SK-N-SH (cell line): ENCODE measurements around the gene GRIP1. TPM values are rescaled to one million over a fixed set of nuclear protein-coding genes. Genes with fewer than 3 reads are reported as not detected.

Source experiments
- CTCF ChIA-PET: fragments of 300-600, 350-600 bp; formaldehyde crosslinking; extraction: SDS; loops from one replicate; lab custom pipeline; 2021; lab: Yijun Ruan, JAX
- POLR2A ChIA-PET: fragments of 350-600 bp; sonication (Branson Sonifier 250); formaldehyde crosslinking; extraction: SDS; loops from one replicate; lab custom pipeline; 2020; ENCODE audit warnings: antibody characterized with exemption, inconsistent platforms; lab: Yijun Ruan, JAX
- DNase-seq: peaks from one replicate; pipeline ENCODE4 v3.0.0; 2012
- H2AFZ ChIP-seq: fragments of 200-600 bp; sonication (generic); 2 replicates; pipeline ENCODE4 v1.8.1; 2016; ENCODE audit warnings: antibody characterized with exemption, mild to moderate bottlenecking, low read depth
- H3F3A ChIP-seq: fragments of 200-600 bp; sonication (generic); replicated peaks from 2 replicates; pipeline ENCODE3; 2016; ENCODE audit warnings: antibody characterized with exemption, mild to moderate bottlenecking; ENCODE audit not compliant: insufficient read depth
- H3K27ac ChIP-seq, 2 experiments: fragments of 200-500 bp in 1 of 2; fragments of 200-600 bp in 1 of 2; sonication (Bioruptor generic) in 1 of 2; sonication (generic), shearing (Covaris generic) in 1 of 2; 2 replicates each; pipeline versions ENCODE4 v1.5.1 to v1.6.1; 2014 to 2016; ENCODE audit warnings: low read depth in 2 of 2, inconsistent platforms in 1 of 2, low read length in 1 of 2, mild to moderate bottlenecking in 1 of 2, mixed read lengths in 1 of 2
- H3K27me3 ChIP-seq: fragments of 200-600 bp; sonication (generic), shearing (Covaris generic); 2 replicates; pipeline ENCODE4 v1.6.1; 2016; ENCODE audit warnings: mixed run types; ENCODE audit not compliant: insufficient read depth
- H3K36me3 ChIP-seq, 2 experiments: fragments of 200-500 bp in 1 of 2; fragments of 200-600 bp in 1 of 2; sonication (Bioruptor generic) in 1 of 2; sonication (generic) in 1 of 2; replicated peaks in 1 of 2; 2 replicates each; pipeline versions ENCODE3 to v1.5.1; 2014 to 2016; ENCODE audit warnings: low read length in 1 of 2, mild to moderate bottlenecking in 1 of 2; ENCODE audit not compliant: insufficient read depth in 2 of 2, control insufficient read depth in 1 of 2
- H3K4me1 ChIP-seq, 2 experiments: fragments of 200-500 bp in 1 of 2; fragments of 200-600 bp in 1 of 2; sonication (Bioruptor generic) in 1 of 2; sonication (generic), shearing (Covaris generic) in 1 of 2; 2 replicates each; pipeline versions ENCODE4 v1.5.1 to v1.6.1; 2014 to 2016; ENCODE audit warnings: low read depth in 1 of 2, low read length in 1 of 2, mixed run types in 1 of 2; ENCODE audit not compliant: insufficient read depth in 2 of 2, control insufficient read depth in 1 of 2
- H3K4me2 ChIP-seq: fragments of 200-600 bp; sonication (generic), shearing (Covaris generic); 2 replicates; pipeline ENCODE4 v1.6.1; 2017; ENCODE audit warnings: mixed run types
- H3K4me3 ChIP-seq, 2 experiments: fragments of 200-500 bp in 1 of 2; fragments of 200-600 bp in 1 of 2; sonication (Bioruptor generic) in 1 of 2; sonication (generic), shearing (Covaris generic) in 1 of 2; 2 replicates each; pipeline versions ENCODE4 v1.5.1 to v1.8.1; 2014 to 2016; ENCODE audit warnings: low read depth in 2 of 2, inconsistent platforms in 1 of 2, low read length in 1 of 2, mild to moderate bottlenecking in 1 of 2, mixed read lengths in 1 of 2, moderate library complexity in 1 of 2
- H3K79me2 ChIP-seq: fragments of 200-600 bp; sonication (generic); 2 replicates; pipeline ENCODE4 v1.8.1; 2017; ENCODE audit warnings: mild to moderate bottlenecking; ENCODE audit not compliant: insufficient read depth
- H3K9ac ChIP-seq: fragments of 200-600 bp; sonication (generic); 2 replicates; pipeline ENCODE4 v1.6.1; 2017; ENCODE audit warnings: mixed run types
- H3K9me2 ChIP-seq: fragments of 200-600 bp; sonication (generic); 2 replicates; pipeline ENCODE4 v1.6.1; 2017; ENCODE audit warnings: mixed run types
- H3K9me3 ChIP-seq: fragments of 200-600 bp; sonication (generic); 2 replicates; pipeline ENCODE4 v1.6.1; 2017; ENCODE audit warnings: mixed run types, mild to moderate bottlenecking, moderate library complexity
- H4K20me1 ChIP-seq: fragments of 200-600 bp; sonication (generic); 2 replicates; pipeline ENCODE4 v1.6.1; 2017; ENCODE audit warnings: mild to moderate bottlenecking, mixed run types; ENCODE audit not compliant: insufficient read depth
- EZH2phosphoT487 ChIP-seq: fragments of 200-600 bp; sonication (generic); IDR thresholded peaks from 2 replicates; pipeline ENCODE4 v1.6.1; 2017; ENCODE audit warnings: low read depth, mixed run types, mild to moderate bottlenecking, antibody characterized with exemption, moderate library complexity, borderline replicate concordance
- FOSL2 ChIP-seq: IDR thresholded peaks from 2 replicates; pipeline ENCODE4 v1.4.0; 2012; ENCODE audit warnings: low read depth, mild to moderate bottlenecking, moderate library complexity, borderline replicate concordance
- FOXJ3 ChIP-seq: sonication (generic); formaldehyde crosslinking; IDR thresholded peaks from 2 replicates; pipeline ENCODE4 v1.5.1; 2020; ENCODE audit warnings: mild to moderate bottlenecking, missing genetic modification reagents
- GABPA ChIP-seq: IDR thresholded peaks from 2 replicates; pipeline ENCODE4 v1.4.0; 2012; ENCODE audit warnings: low read depth, mild to moderate bottlenecking
- IRF3 ChIP-seq: fragments of 150-350 bp; IDR thresholded peaks from 2 replicates; pipeline ENCODE4 v1.6.1; 2016; ENCODE audit warnings: mild to moderate bottlenecking, low read depth, low read length
- JUND ChIP-seq: IDR thresholded peaks from 2 replicates; pipeline ENCODE4 v1.4.0; 2012
- MXI1 ChIP-seq: IDR thresholded peaks from 2 replicates; pipeline ENCODE4 v1.6.1; 2012; ENCODE audit warnings: mild to moderate bottlenecking, low read depth, low read length, improper control_type of control experiment
- NFIC ChIP-seq: IDR thresholded peaks from 2 replicates; pipeline ENCODE4 v1.4.0; 2012; ENCODE audit warnings: borderline replicate concordance
- NRF1 ChIP-seq: IDR thresholded peaks from 2 replicates; pipeline ENCODE4 v1.6.1; 2012; ENCODE audit warnings: low read depth, mild to moderate bottlenecking, low read length
- PBX3 ChIP-seq: IDR thresholded peaks from 2 replicates; pipeline ENCODE4; 2012
- RAD21 ChIP-seq: IDR thresholded peaks from 2 replicates; pipeline ENCODE4 v1.6.1; 2012; ENCODE audit warnings: mild to moderate bottlenecking, low read length
- REST ChIP-seq: IDR thresholded peaks from 2 replicates; pipeline ENCODE4 v1.6.1; 2012; ENCODE audit warnings: mild to moderate bottlenecking, low read depth, low read length, moderate library complexity
- RFX5 ChIP-seq: IDR thresholded peaks from 2 replicates; pipeline ENCODE4 v1.6.1; 2012; ENCODE audit warnings: mild to moderate bottlenecking, improper control_type of control experiment, low read length
- RXRA ChIP-seq: IDR thresholded peaks from 2 replicates; pipeline ENCODE4 v1.4.0; 2012; ENCODE audit warnings: low read depth, mild to moderate bottlenecking, borderline replicate concordance
- SIN3A ChIP-seq: IDR thresholded peaks from 2 replicates; pipeline ENCODE4 v1.6.1; 2012; ENCODE audit warnings: low read depth, mild to moderate bottlenecking, low read length, moderate library complexity, borderline replicate concordance
- SMC3 ChIP-seq: IDR thresholded peaks from 2 replicates; pipeline ENCODE4 v1.6.1; 2012; ENCODE audit warnings: low read depth, low read length, improper control_type of control experiment
- TAF1 ChIP-seq: IDR thresholded peaks from 2 replicates; pipeline ENCODE4 v1.6.1; 2012; ENCODE audit warnings: low read depth, mild to moderate bottlenecking, low read length, moderate library complexity, borderline replicate concordance
- USF1 ChIP-seq: IDR thresholded peaks from 2 replicates; pipeline ENCODE4 v1.4.0; 2012; ENCODE audit warnings: low read depth, borderline replicate concordance
- WGBS: methylation state at CpG from one replicate; pipeline ENCODE4 v1.1.6; 2017; ENCODE audit warnings: low lambda C conversion rate; 5-methylcytosine and 5-hydroxymethylcytosine counted together
- polyA plus RNA-seq, 3 experiments: library from polyadenylated mRNA; depleted of rRNA; stranded (reverse); fragments of >200 nt; gene quantifications; 2 replicates each; pipeline ENCODE4 v1.2.3, GENCODE V29; 2012

Gene GRIP1
- polyA plus RNA-seq, 1 of the 3 experiments (the other 2 are of a cell fraction): 0.07 TPM

GRCh38 chr12:66345212-66345611 lies 333.7 kb downstream of the GRIP1 start:
- H2AFZ ChIP-seq: no peak overlapping the region
- H3K36me3 ChIP-seq: peaks cover 0 to 2% of the 10 kb centered on the region in 2 experiments
- no peaks in the 10 kb centered on the region for H3K79me2 ChIP-seq
- H3K4me3 ChIP-seq: no peak overlapping the region
- no peaks in the 10 kb centered on the region for H3K27me3 ChIP-seq
- DNase-seq: no peak
- 0 out of 2 replicates have a peak, but pooled peaks cover 5% of the 10 kb centered on the region for H3K9me3 ChIP-seq
- CTCF ChIA-PET: interaction anchor here (0.9 to 1.8 kb wide), 4 partner anchors 9 to 349 kb away, joined by 3 to 7 read pairs (median 4); no protein-coding TSS in a partner anchor
- no peaks in the 10 kb centered on the region for H4K20me1 ChIP-seq
- H3K4me1 ChIP-seq: no peaks in the 10 kb centered on the region
- POLR2A ChIA-PET: no interaction called here
- no peaks in the 10 kb centered on the region for H3K9me2 ChIP-seq
- no peaks in the 10 kb centered on the region for H3F3A ChIP-seq
- H3K27ac ChIP-seq: no peak overlapping the region
- TF ChIP-seq FOXJ3 (no peak), NRF1 (no peak), SIN3A (no peak), TAF1 (no peak), USF1 (no peak), NFIC (no peak), FOSL2 (no peak), JUND (no peak), GABPA (no peak), PBX3 (no peak), RXRA (no peak), RAD21 (no peak), RFX5 (no peak), SMC3 (no peak), IRF3 (no peak), MXI1 (no peak), REST (no peak), EZH2phosphoT487 (no peak)
- no peak overlapping the region for H3K4me2 ChIP-seq
- H3K9ac ChIP-seq: no peak overlapping the region
- 42% methylated on average over 3 of the region's 3 CpGs for WGBS
